HepG2 (cell line): Measurements from ENCODE around the gene TMEM86B. TPM values are rescaled to one million over a fixed set of nuclear protein-coding genes. Genes with fewer than 3 reads are reported as not detected.

Source experiments
- CAMTA2 ChIP-seq: sonication (generic); formaldehyde crosslinking; IDR thresholded peaks from 2 replicates; pipeline ENCODE4 v1.4.0; 2020; ENCODE audit warnings: mild to moderate bottlenecking, missing genetic modification reagents, borderline replicate concordance
- ELK4 ChIP-seq: sonication (generic); formaldehyde crosslinking; IDR thresholded peaks from 2 replicates; pipeline ENCODE4 v1.9.0; 2021; ENCODE audit warnings: missing genetic modification reagents, borderline replicate concordance
- HOXA5 ChIP-seq: sonication (generic); formaldehyde crosslinking; IDR thresholded peaks from 2 replicates; pipeline ENCODE4 v1.4.0; 2020; ENCODE audit warnings: missing genetic modification reagents
- ISL2 ChIP-seq: sonication (generic); formaldehyde crosslinking; IDR thresholded peaks from 2 replicates; pipeline ENCODE4 v1.5.0; 2020; ENCODE audit warnings: missing genetic modification reagents
- MAF1 ChIP-seq: sonication (generic); formaldehyde crosslinking; IDR thresholded peaks from 2 replicates; pipeline ENCODE4 v1.5.0; 2020; ENCODE audit warnings: missing genetic modification reagents, borderline replicate concordance
- MXD1 ChIP-seq: sonication (generic); formaldehyde crosslinking; IDR thresholded peaks from 2 replicates; pipeline ENCODE4 v1.4.0; 2020; ENCODE audit warnings: mild to moderate bottlenecking, missing genetic modification reagents
- MYNN ChIP-seq: sonication (generic); formaldehyde crosslinking; IDR thresholded peaks from 2 replicates; pipeline ENCODE4 v1.4.0; 2020; ENCODE audit warnings: mild to moderate bottlenecking, low read depth, missing genetic modification reagents
- RFX3 ChIP-seq: IDR thresholded peaks from 2 replicates; pipeline ENCODE4 v1.6.1; 2016; ENCODE audit warnings: missing biosample characterization, missing genetic modification reagents
- SOX13 ChIP-seq, 3 experiments: fragments of 450-650 bp in 1 of 3; sonication (generic) in 1 of 3; formaldehyde crosslinking in 1 of 3; IDR thresholded peaks in 2 of 3; conservative IDR thresholded peaks in 1 of 3; 2 replicates each; pipeline versions ENCODE4 v1.5.0 to v1.6.1; 2016 to 2020; ENCODE audit warnings: antibody characterized with exemption in 1 of 3, mild to moderate bottlenecking in 1 of 3, missing compliant biosample characterization in 1 of 3, missing genetic modification reagents in 1 of 3, moderate library complexity in 1 of 3
- SP4 ChIP-seq: sonication (generic); formaldehyde crosslinking; IDR thresholded peaks from 2 replicates; pipeline ENCODE4 v1.8.1; 2023; ENCODE audit warnings: mild to moderate bottlenecking, missing genetic modification reagents
- YEATS4 ChIP-seq: sonication (generic); formaldehyde crosslinking; IDR thresholded peaks from 2 replicates; pipeline ENCODE4 v1.4.0; 2020; ENCODE audit warnings: missing genetic modification reagents, borderline replicate concordance
- ZBTB7A ChIP-seq: sonication (generic); formaldehyde crosslinking; IDR thresholded peaks from 2 replicates; pipeline ENCODE4 v1.8.0; 2022; ENCODE audit warnings: mild to moderate bottlenecking, missing genetic modification reagents
- ZFY ChIP-seq: sonication (generic); formaldehyde crosslinking; IDR thresholded peaks from 2 replicates; pipeline ENCODE4 v1.4.0; 2020; ENCODE audit warnings: missing genetic modification reagents
- ZNF337 ChIP-seq: sonication (generic); formaldehyde crosslinking; IDR thresholded peaks from 2 replicates; pipeline ENCODE4 v1.5.1; 2020; ENCODE audit warnings: missing genetic modification reagents, low read depth, mild to moderate bottlenecking, borderline replicate concordance
- ZNF569 ChIP-seq: sonication (generic); formaldehyde crosslinking; IDR thresholded peaks from 2 replicates; pipeline ENCODE4 v1.5.0; 2020; ENCODE audit warnings: mild to moderate bottlenecking, missing genetic modification reagents, moderate library complexity, borderline replicate concordance
- ZNF788 ChIP-seq: sonication (generic); formaldehyde crosslinking; IDR thresholded peaks from 2 replicates; pipeline ENCODE4 v1.5.0; 2020; ENCODE audit warnings: mild to moderate bottlenecking, missing genetic modification reagents, borderline replicate concordance
- ZNF850 ChIP-seq: sonication (generic); formaldehyde crosslinking; conservative IDR thresholded peaks from 2 replicates; pipeline ENCODE4 v1.9.0; 2021; ENCODE audit warnings: mild to moderate bottlenecking, missing genetic modification reagents
- polyA plus RNA-seq, 8 experiments: library from polyadenylated mRNA; depleted of rRNA in 3 of 8; stranded (reverse) in 7 of 8; unstranded in 1 of 8; fragments of >200 nt; fragmentation: Illumina TruSeq in 4 of 8; extraction: Trizol in 4 of 8; gene quantifications; 2 replicates each; pipeline versions ENCODE4 v1.2.1 to v1.2.3, GENCODE V29; 2011 to 2016; ENCODE audit warnings: low read depth in 4 of 8, missing spikeins in 1 of 8, mixed read lengths in 1 of 8; ENCODE audit not compliant: insufficient read depth in 1 of 8
- total RNA-seq, 5 experiments: library from RNA; depleted of rRNA; stranded (reverse); fragments of >200 nt; fragmentation: Illumina TruSeq; extraction: Trizol; gene quantifications; 2 replicates each; pipeline ENCODE4 v1.2.3, GENCODE V29; 2016; ENCODE audit warnings: low read depth in 1 of 5
- TF ChIP-seq, protein P1 (sequence below): sonication (generic); formaldehyde crosslinking; IDR thresholded peaks from 2 replicates; pipeline ENCODE4 v1.8.0; 2023; ENCODE audit warnings: mild to moderate bottlenecking, missing genetic modification reagents
- TF ChIP-seq, protein P2 (sequence below): sonication (generic); formaldehyde crosslinking; IDR thresholded peaks from 2 replicates; pipeline ENCODE4 v1.5.1; 2020; ENCODE audit warnings: mild to moderate bottlenecking, missing genetic modification reagents, borderline replicate concordance

Gene TMEM86B
- total and polyA plus RNA-seq, 2 of the 13 experiments (the other 11 are each of a cell fraction or from before 2014, with no cell fraction given), result 7.7 to 9.6 TPM

GRCh38 chr19:55208880-55209692, 19.5 kb downstream of the TMEM86B start, which contains the start of gene PTPRH (continued):
- TF ChIP-seq ZBTB7A (CRISPR knock-in tag) (peak; percentile 76; the same call in 1 of the 2 replicates), MAF1 (no peak), MYNN (CRISPR knock-in tag) (no peak), MXD1 (CRISPR knock-in tag) (no peak), ZNF337 (no peak), ZNF788 (0 out of 2 replicates have a peak, but pooled peaks have one; percentile 7), RFX3 (CRISPR knock-in tag) (no peak), ISL2 (CRISPR knock-in tag) (peak; percentile 33; the same call in 1 of the 2 replicates), SOX13 (IDR thresholded peaks at IDR 0.05) (no peak), SOX13 (CRISPR knock-in tag; conservative IDR thresholded peaks at IDR 0.05 in 1 of 2, IDR thresholded peaks at IDR 0.05 in 1 of 2) (0 out of 4 replicates have a peak, but pooled peaks of 1 of the 2 experiments have one; percentile 6), HOXA5 (CRISPR knock-in tag) (0 out of 2 replicates have a peak, but pooled peaks have one; percentile 20), ELK4 (CRISPR knock-in tag) (no peak), CAMTA2 (no peak), ZNF850 (CRISPR knock-in tag) (no peak), ZFY (CRISPR knock-in tag) (0 out of 2 replicates have a peak, but pooled peaks have one; percentile 45), YEATS4 (peak; percentile 25), SP4 (CRISPR knock-in tag) (no peak), ZNF569 (CRISPR knock-in tag) (no peak)
- TF ChIP-seq, protein P1, sequence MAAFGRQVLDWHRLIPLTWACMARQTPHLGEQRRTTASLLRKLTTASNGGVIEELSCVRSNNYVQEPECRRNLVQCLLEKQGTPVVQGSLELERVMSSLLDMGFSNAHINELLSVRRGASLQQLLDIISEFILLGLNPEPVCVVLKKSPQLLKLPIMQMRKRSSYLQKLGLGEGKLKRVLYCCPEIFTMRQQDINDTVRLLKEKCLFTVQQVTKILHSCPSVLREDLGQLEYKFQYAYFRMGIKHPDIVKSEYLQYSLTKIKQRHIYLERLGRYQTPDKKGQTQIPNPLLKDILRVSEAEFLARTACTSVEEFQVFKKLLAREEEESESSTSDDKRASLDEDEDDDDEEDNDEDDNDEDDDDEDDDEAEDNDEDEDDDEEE (CRISPR knock-in tag), result no peak
- TF ChIP-seq, protein P2, sequence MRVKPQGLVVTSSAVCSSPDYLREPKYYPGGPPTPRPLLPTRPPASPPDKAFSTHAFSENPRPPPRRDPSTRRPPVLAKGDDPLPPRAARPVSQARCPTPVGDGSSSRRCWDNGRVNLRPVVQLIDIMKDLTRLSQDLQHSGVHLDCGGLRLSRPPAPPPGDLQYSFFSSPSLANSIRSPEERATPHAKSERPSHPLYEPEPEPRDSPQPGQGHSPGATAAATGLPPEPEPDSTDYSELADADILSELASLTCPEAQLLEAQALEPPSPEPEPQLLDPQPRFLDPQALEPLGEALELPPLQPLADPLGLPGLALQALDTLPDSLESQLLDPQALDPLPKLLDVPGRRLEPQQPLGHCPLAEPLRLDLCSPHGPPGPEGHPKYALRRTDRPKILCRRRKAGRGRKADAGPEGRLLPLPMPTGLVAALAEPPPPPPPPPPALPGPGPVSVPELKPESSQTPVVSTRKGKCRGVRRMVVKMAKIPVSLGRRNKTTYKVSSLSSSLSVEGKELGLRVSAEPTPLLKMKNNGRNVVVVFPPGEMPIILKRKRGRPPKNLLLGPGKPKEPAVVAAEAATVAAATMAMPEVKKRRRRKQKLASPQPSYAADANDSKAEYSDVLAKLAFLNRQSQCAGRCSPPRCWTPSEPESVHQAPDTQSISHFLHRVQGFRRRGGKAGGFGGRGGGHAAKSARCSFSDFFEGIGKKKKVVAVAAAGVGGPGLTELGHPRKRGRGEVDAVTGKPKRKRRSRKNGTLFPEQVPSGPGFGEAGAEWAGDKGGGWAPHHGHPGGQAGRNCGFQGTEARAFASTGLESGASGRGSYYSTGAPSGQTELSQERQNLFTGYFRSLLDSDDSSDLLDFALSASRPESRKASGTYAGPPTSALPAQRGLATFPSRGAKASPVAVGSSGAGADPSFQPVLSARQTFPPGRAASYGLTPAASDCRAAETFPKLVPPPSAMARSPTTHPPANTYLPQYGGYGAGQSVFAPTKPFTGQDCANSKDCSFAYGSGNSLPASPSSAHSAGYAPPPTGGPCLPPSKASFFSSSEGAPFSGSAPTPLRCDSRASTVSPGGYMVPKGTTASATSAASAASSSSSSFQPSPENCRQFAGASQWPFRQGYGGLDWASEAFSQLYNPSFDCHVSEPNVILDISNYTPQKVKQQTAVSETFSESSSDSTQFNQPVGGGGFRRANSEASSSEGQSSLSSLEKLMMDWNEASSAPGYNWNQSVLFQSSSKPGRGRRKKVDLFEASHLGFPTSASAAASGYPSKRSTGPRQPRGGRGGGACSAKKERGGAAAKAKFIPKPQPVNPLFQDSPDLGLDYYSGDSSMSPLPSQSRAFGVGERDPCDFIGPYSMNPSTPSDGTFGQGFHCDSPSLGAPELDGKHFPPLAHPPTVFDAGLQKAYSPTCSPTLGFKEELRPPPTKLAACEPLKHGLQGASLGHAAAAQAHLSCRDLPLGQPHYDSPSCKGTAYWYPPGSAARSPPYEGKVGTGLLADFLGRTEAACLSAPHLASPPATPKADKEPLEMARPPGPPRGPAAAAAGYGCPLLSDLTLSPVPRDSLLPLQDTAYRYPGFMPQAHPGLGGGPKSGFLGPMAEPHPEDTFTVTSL, result no peak; the same call in 1 of the 2 replicates
